Caco-2 (cell line): ENCODE results near the gene CMSS1. TPM values are rescaled to one million over a fixed set of nuclear protein-coding genes. Genes with fewer than 3 reads are reported as not detected.

Experiments used
- BruUV-seq: library from RNA; stranded (reverse); fragments of 400-500 nt; replicated peaks from 2 replicates; lab custom pipeline; 2021; lab: Mats Ljungman, UMichigan
- CTCF ChIA-PET: fragments of 300-600 bp; sonication (Branson Sonifier 250); formaldehyde crosslinking; loops from one replicate; lab custom pipeline; 2022; ENCODE audit warnings: antibody characterized with exemption; lab: Charles Lee
- POLR2A ChIA-PET: fragments of 300-600 bp; sonication (Branson Sonifier 250); formaldehyde crosslinking; loops from one replicate; lab custom pipeline; 2022; ENCODE audit warnings: antibody characterized with exemption; lab: Charles Lee
- DNase-seq, 2 experiments: peaks; one replicate each; pipeline versions ENCODE4 v3.0.0 to v3.0.0-alpha.2; 2020 to 2022
- H3K27me3 ChIP-seq: replicated peaks from 2 replicates; pipeline ENCODE4 v1.6.0; 2011; ENCODE audit warnings: low read length; ENCODE audit not compliant: control insufficient read depth, insufficient read depth
- H3K36me3 ChIP-seq: 2 replicates; pipeline ENCODE4 v1.5.1; 2011; ENCODE audit warnings: low read length; ENCODE audit not compliant: control insufficient read depth, insufficient read depth
- H3K4me1 ChIP-seq: fragments of 250-450 bp; sonication (Bioruptor Pico); 2 replicates; pipeline ENCODE4 v1.5.1; 2020; ENCODE audit warnings: mild to moderate bottlenecking
- H3K4me3 ChIP-seq: 2 replicates; pipeline ENCODE4 v1.5.1; 2011; ENCODE audit warnings: low read depth, mild to moderate bottlenecking, control low read depth, low read length
- H3K9me3 ChIP-seq: fragments of 250-450 bp; sonication (Bioruptor Pico); 2 replicates; pipeline ENCODE4 v1.5.1; 2020; ENCODE audit warnings: mild to moderate bottlenecking, moderate library complexity
- H3K27ac Mint-ChIP-seq: one replicate; pipeline ENCODE4 v1.8.0; 2022; ENCODE audit warnings: mixed read lengths; ENCODE audit not compliant: unreplicated experiment
- H3K27me3 Mint-ChIP-seq: one replicate; pipeline ENCODE4 v1.8.0; 2022; ENCODE audit warnings: mixed read lengths; ENCODE audit not compliant: insufficient read depth, unreplicated experiment
- H3K36me3 Mint-ChIP-seq: one replicate; pipeline ENCODE4 v1.8.0; 2022; ENCODE audit warnings: mild to moderate bottlenecking, mixed read lengths; ENCODE audit not compliant: insufficient read depth, unreplicated experiment
- H3K4me1 Mint-ChIP-seq: one replicate; pipeline ENCODE4 v1.8.0; 2022; ENCODE audit warnings: low read depth, mixed read lengths; ENCODE audit not compliant: unreplicated experiment
- H3K4me3 Mint-ChIP-seq: one replicate; pipeline ENCODE4 v1.8.0; 2022; ENCODE audit warnings: mild to moderate bottlenecking, moderate library complexity, mixed read lengths; ENCODE audit not compliant: unreplicated experiment
- H3K9me3 Mint-ChIP-seq: one replicate; pipeline ENCODE4 v1.8.0; 2022; ENCODE audit warnings: mixed read lengths; ENCODE audit not compliant: unreplicated experiment
- CTCF ChIP-seq, 2 experiments: fragments of 200-600 bp in 1 of 2; IDR thresholded peaks; 1 replicate in 1 of 2; 2 replicates in 1 of 2; pipeline versions ENCODE4 v1.5.1 to v1.8.0; 2011 to 2022; ENCODE audit warnings: antibody characterized with exemption in 1 of 2, control low read depth in 1 of 2, inconsistent platforms in 1 of 2, low read depth in 1 of 2, low read length in 1 of 2, mild to moderate bottlenecking in 1 of 2, moderate library complexity in 1 of 2; ENCODE audit not compliant: insufficient read depth in 1 of 2, severe bottlenecking in 1 of 2, unreplicated experiment in 1 of 2
- intact Hi-C: fragments of 100-400 bp; cut with micrococcal nuclease; formaldehyde crosslinking; loops from one replicate; pipeline ENCODE4 v1.10.0; 2022; ENCODE audit not compliant: unreplicated experiment
- total RNA-seq: library from RNA; stranded (reverse); gene quantifications from 2 replicates; pipeline ENCODE4 v1.2.3, GENCODE V29; 2022

The CMSS1 gene
- total RNA-seq, 1 experiment from 2014 or later, result 54.4 TPM

GRCh38 chr3:99834211-99834957 is 16.7 kb downstream of the CMSS1 start:
- Histone ChIP-seq H3K27me3 (no peaks in the 10 kb centered on the region), H3K4me3 (no peak overlapping the region), H3K36me3 (no peaks in the 10 kb centered on the region), H3K4me1 (no peaks in the 10 kb centered on the region), H3K9me3 (no peaks in the 10 kb centered on the region)
- H3K4me3 Mint-ChIP-seq, result no peak overlapping the region
- no peaks in the 10 kb centered on the region for H3K36me3 Mint-ChIP-seq
- DNase-seq, result no peak
- TF ChIP-seq CTCF (IDR thresholded peaks at IDR 0.05; ENCODE audit: insufficient read depth in 1 of 2, low read depth in 1 of 2, low read length in 1 of 2, severe bottlenecking in 1 of 2, unreplicated experiment in 1 of 2), result no peak
- no peaks in the 10 kb centered on the region for H3K9me3 Mint-ChIP-seq
- intact Hi-C loops, result loop anchor here (5.0 kb wide), 1 partner anchor 483 kb away; no protein-coding TSS in a partner anchor
- no peaks in the 10 kb centered on the region for H3K27me3 Mint-ChIP-seq
- no TSS peak for BruUV-seq
- no peak overlapping the region for H3K27ac Mint-ChIP-seq
- POLR2A ChIA-PET, result no interaction called here
- peaks cover 13% of the 10 kb centered on the region for H3K4me1 Mint-ChIP-seq
- CTCF ChIA-PET, result interaction anchor here (1.5 kb wide), 1 partner anchor 420 kb away, joined by 4 read pairs; no protein-coding TSS in a partner anchor

DNA sequence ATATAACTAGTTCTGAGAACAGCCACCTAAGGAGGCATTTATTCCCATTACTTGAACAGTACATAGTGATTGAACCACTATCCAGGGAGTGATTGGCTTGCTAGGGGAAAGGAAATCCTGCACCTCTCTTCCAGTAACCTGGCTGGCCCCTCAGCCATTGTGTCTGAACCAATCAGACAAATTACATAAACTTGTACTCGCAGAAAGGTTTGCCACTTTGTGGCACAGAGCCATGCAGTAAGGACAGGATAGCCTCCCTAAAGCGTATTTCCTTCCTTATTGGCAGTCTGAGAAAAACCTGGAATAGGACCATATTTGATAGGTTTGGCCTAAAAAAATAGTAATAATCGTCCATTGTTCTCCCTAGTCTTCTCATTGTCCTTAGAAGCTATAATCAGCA is 19.0 kb downstream of the CMSS1 start:
- Mint-ChIP-seq H3K4me1 (no peaks in the 10 kb centered on the region), H3K27me3 (no peaks in the 10 kb centered on the region), H3K9me3 (no peaks in the 10 kb centered on the region), H3K4me3 (no peak overlapping the region), H3K36me3 (no peaks in the 10 kb centered on the region), H3K27ac (no peak overlapping the region)
- POLR2A ChIA-PET, result interaction anchor here (0.6 kb wide), 1 partner anchor 418 kb away, joined by 3 read pairs; no protein-coding TSS in a partner anchor
- Histone ChIP-seq H3K27me3 (no peaks in the 10 kb centered on the region), H3K36me3 (no peaks in the 10 kb centered on the region), H3K4me1 (no peaks in the 10 kb centered on the region), H3K4me3 (no peak overlapping the region), H3K9me3 (no peaks in the 10 kb centered on the region)
- BruUV-seq, result no TSS peak
- CTCF ChIA-PET, result no interaction called here
- intact Hi-C loops, result no loop called here
- no peak for TF ChIP-seq CTCF (IDR thresholded peaks at IDR 0.05; ENCODE audit: insufficient read depth in 1 of 2, low read depth in 1 of 2, low read length in 1 of 2, severe bottlenecking in 1 of 2, unreplicated experiment in 1 of 2)
- DNase-seq, result no peak

DNA sequence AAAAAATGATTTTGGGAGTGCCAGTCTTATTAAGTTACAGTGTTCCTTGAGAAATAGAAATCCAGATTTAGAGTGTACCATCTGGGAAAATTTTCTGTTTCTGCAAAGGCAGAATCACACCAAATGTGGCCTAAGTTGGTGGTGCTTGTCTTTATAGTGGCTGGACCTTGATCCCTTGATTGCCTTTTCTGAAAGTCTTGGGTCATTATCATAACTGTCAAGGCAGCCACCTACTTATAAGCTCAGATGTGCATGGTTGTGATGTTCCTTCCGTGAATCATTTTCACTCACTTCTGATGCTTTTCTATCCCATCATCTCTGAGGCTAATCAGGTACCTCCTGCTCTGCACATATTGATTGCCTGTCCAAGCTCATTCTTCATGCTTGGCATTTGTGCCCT is 20.1 kb downstream of the CMSS1 start:
- intact Hi-C loops, result no loop called here
- no TSS peak for BruUV-seq

More for the DNA sequence above, 20.1 kb downstream of the CMSS1 start:
- DNase-seq, result no peak
- Histone ChIP-seq H3K36me3 (no peaks in the 10 kb centered on the region), H3K4me1 (no peaks in the 10 kb centered on the region), H3K27me3 (no peaks in the 10 kb centered on the region), H3K9me3 (no peaks in the 10 kb centered on the region), H3K4me3 (no peak overlapping the region)
- Mint-ChIP-seq H3K4me3 (no peak overlapping the region), H3K27me3 (no peaks in the 10 kb centered on the region), H3K27ac (no peak overlapping the region), H3K9me3 (no peaks in the 10 kb centered on the region), H3K4me1 (peaks cover under 1% of the 10 kb centered on the region), H3K36me3 (no peaks in the 10 kb centered on the region)
- CTCF ChIA-PET, result no interaction called here
- TF ChIP-seq CTCF (IDR thresholded peaks at IDR 0.05; ENCODE audit: insufficient read depth in 1 of 2, low read depth in 1 of 2, low read length in 1 of 2, severe bottlenecking in 1 of 2, unreplicated experiment in 1 of 2), result no peak
- POLR2A ChIA-PET, result no interaction called here
